DMS153 treated with DMSO at 0.1 percent for 48 hours (cell line): ENCODE measurements around the gene TMEM97.
A peak's percentile ranks its signal among the peaks of the same experiment; 100 is the strongest.

ENCODE experiments used
- DNase-seq: peaks from one replicate; lab custom pipeline; 2025; ENCODE audit not compliant: unreplicated experiment; lab: John Stamatoyannopoulos, UW

Gene TMEM97

DNA sequence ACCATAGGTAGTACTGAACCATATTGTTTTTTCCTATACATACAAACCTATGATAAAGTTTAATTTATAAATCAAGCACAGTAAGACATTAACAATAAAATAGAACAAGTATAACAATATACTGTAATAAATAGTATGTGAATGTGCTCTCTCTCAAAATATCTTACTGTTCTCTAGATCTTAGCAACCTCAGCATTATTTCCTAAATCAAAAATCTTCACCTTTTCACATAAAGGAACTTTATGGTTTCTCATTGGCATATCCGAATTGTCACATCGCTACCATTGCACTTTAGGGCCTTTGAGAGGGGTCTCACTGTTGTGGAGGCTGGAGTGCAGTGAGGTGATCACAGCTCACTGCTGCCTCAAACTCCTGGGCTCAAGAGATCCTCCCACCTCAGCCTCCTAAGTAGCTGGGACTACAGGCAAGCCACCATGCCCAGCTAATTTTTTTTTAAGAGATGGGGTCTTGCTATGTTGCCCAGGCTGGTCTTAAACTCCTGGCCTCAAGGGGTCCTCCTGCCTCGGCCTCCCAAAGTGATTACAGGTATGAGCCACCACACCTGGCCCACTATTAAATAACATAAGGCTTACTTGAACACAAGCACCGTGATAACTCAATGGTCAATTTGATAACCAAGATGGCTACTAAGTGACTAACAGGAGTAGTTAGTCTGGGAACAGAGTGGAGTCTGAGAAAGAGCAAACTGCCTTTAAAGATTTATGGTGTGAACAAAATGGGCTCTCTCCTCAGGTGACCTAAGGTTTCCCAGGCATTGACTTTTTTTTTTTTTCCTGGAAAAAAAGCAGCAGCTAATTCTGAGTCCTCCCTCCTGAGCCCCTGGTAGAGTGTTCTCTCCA, 2.9 kb upstream of the TMEM97 start:
- no peak for DNase-seq

DNA sequence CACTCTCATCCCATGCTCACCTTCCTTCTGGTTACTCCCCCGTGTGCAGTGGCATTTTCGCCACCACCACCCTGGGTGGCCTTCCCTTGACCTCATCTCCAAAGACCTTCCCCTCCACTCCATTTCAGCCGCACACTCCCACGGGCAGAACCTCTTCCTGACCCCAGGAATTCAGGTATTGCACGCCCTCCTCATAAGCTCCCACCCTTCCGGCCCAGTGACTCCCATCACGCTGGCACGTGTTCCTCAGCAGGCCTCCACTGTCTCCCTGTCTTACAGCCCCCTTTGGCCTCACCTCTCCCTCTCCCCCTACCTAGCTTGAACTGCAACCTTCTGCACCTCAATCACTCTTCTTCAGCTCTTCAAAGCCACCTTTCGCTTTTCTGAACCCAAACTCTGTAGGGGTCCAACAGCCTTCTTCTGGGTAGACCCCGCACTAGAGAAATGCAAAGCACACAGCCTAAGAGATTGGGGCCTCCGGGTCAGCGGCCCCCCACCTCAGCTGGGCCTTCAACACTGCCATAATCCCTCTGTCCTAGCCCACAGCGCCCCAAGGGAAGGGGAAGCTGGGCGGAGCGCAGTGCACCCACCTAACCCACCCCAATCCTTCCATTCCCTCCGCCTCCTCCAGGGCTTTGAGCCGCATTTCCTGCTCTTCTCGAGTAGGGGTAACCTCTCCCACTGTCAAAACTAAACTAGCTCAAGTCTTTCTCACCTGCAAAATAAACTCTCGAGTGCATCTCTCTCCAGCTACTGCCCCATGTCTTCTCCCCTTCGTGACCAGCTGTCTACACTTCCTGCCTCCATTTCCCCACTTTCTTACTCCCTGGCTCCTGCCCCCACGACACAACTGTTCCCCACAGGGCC, 1.7 kb upstream of the TMEM97 start:
- DNase-seq = no peak

GRCh38 chr17:28317966-28318758, 838 bp upstream of the TMEM97 start:
- no peak for DNase-seq

DNA sequence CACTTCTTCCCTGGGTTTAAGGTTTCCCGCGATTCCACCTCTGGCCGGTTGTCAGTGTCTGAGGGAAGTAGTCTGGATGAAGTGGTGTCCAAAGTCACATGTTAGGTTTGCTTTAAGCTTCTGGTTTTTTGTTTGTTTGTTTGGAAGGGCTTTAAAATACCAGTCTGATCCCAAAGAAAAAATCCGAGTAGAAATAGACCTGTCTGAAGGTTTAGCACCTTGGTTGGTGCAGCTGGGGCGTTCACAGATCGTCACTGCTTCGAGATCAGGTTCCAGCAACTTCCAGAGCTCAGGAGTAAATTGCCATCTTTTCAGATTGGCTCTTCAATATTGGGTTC, 567 bp downstream of the TMEM97 start:
- DNase-seq = no peak

- no peak for DNase-seq
Observed at GRCh38 chr17:28320215-28321061, 1.4 kb downstream of the TMEM97 start.

- no peak for DNase-seq
Observed at GRCh38 chr17:28324267-28324745, 5.3 kb downstream of the TMEM97 start.

DNA sequence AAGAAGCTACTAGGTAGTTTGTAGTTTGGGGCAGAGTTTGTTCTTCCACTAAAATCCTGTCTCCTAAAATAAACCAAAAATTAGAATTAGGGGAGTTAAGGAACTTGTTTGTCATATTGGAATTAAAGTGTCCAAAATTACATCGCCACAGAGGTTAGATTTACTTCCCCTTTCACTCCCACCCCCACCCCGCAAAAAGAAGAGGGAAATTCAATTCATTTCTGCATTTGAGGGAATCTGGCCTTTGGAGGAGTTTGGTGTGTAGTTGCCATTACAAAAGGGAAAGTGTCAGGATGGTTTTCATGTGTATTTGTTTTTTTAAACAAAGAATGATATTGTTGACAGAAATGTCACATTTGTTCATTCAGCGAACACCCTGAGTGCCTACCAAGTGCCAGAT, 5.8 kb downstream of the TMEM97 start:
- DNase-seq = no peak

DNA sequence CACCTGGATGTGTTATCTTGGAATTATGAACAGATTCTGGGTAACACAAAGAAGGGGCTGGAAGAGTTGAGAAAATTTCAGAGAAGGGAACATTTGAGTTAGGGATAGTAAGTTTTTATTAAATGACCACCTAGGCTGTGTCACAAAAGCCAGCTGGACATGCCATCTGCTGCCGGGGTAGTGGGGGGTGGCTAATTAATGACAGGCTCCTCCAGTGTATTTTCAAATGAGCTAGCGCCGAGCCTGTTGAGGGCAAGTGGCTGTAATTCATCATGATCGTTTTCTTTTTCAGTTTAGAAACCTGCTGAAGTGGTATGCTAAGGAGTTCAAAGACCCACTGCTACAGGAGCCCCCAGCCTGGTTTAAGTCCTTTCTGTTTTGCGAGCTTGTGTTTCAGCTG, 6.2 kb downstream of the TMEM97 start:
- DNase-seq = no peak

- no peak for DNase-seq
Observed at GRCh38 chr17:28326114-28326513, 7.1 kb downstream of the TMEM97 start.

DNA sequence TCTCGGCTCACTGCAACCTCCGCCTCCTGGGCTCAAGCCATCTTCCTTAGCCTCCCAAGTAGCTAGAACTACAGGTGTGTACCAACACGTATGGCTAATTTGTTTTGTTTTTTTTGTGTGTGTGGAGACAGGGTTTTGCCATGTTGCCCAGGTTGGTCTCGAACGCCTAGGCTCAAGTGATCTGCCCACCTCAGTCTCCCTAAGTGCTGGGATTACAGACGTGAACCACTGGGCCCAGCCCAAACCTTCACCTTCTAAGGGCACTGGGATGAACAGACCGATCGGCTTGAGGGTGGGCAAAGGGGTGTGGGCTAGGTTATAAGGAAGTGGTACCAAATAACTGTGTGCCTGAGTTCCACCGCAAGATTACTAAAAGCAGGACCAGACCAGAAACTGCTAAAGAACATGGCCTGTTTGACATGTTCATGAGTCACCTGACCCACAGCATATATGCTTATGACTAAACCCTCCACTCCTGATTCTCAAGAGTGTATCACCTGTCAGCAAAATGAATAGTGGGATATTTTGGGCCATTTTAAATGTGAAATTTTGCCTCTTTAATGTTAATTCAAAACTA, 8.1 kb downstream of the TMEM97 start:
- DNase-seq = no peak

GRCh38 chr17:28327709-28328108, 8.7 kb downstream of the TMEM97 start:
- no peak for DNase-seq

GRCh38 chr17:28328325-28328724, 9.3 kb downstream of the TMEM97 start:
- DNase-seq = no peak

- no peak for DNase-seq
Observed at GRCh38 chr17:28330671-28331070, 11.7 kb downstream of the TMEM97 start.

DNA sequence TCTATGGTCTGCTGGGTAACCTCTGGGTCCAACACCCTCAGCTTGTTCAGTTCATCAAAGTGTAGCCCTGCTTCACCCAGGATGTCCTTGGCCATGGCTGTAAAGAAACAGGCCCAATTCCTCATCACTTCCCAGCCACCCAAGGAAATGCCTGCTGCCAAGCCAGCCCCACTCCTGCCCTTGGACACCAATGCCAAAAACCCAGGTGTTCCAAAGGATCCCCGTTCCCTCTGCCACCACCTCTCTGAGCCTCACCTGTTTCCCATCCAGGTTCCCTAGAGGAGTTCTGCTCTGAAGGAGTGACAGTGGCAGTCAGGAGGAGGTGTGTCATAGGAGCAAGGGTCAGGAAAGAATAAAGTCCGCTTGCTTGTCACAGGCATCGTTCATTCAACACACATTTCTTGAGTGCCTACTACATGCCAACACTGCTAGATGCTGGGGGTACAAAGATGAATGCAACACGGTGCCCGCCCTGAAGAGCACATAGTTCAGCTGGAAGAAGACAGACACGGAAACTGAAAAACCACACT, 13.0 kb downstream of the TMEM97 start:
- DNase-seq = no peak

DNA sequence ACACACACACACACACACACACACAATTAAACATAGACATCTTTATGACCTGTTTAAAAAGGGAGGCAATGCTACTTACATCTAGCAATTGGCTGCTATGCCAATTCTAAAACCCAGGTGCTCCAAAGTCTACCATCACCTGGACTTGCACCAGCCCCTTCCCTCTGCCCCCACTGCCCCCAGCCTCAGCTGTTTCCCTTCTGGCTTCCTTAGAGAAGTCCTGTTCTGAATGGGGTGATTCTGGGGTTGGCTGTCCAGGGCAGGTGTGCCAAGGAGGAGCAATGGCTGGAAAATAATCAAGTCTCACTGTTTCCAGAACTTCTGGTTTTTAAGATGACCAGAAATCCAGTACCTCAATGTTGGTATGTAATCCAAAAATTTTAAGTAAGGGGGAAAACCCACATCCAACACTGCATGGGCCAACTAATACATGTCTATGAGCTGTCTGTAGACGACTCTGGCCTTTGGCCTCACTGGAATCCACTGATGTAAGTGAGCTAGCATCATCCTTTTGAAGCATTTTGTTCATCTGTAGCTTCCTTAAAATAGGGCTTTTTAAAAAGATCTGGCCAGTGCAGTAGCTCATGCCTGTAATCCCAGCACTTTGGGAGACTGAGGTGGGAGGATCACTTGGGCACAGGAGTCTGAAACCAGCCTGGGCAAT, 14.2 kb downstream of the TMEM97 start:
- DNase-seq = no peak

GRCh38 chr17:28334171-28334570, 15.2 kb downstream of the TMEM97 start:
- no peak for DNase-seq

- DNase-seq = no peak
Observed at GRCh38 chr17:28334666-28335200, 15.7 kb downstream of the TMEM97 start.

DNA sequence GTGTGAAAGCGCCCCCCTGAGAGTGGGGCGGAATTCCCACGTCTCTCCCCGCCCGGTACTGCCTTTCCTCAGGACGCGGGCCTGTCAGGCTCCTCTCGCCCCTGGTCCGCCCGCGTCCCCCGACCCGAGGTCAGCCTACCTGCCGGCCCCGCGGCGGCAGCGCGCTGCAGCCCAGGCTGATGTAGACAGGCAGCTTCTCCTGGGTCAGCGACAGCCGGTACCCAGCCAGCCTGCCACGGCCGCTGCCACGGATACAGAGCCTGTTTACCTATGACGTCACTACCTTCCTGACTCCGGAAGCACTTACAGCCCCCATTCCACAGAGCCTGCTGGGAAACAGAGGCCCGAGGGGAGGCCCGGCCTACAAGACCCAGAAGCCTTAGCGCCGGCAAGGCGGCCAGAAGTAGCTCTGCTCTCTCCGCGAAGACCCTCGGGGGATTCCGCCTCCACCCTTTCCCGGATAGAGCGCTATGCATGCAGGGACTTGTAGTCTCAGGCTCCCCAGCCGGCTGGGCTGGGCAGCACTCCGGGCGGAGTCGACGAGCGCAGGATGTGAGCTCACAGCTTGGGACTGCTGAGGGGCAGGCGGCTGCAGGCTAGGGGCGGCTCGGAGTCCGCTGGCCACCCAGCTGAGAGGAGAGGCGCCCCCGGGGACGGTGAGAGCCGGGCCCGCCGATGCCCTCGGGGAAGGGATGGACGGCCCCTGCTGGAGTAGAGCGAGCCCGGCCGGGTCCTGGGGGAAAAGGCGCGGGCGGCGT, 16.4 kb downstream of the TMEM97 start, which contains the start of the genes IFT20 and TNFAIP1:
TSS of gene IFT20 (minus strand) at position 272 of the 758 bp plus-strand sequence. CDS start 3,487 bp downstream, outside the sequence.
TSS of gene TNFAIP1 (plus strand) at position 561 of the 758 bp plus-strand sequence. CDS start 3,761 bp downstream, outside the sequence.
- DNase-seq = peak; percentile 99
